Body of pancreas (tissue), 4 donors: ENCODE measurements around the gene MSMO1. TPM values are rescaled to one million over a fixed set of nuclear protein-coding genes. Genes with fewer than 3 reads are reported as not detected.

Experiments used
- ATAC-seq: fragments of 150-250 bp; one replicate; pipeline ENCODE4 v1.9.1; 2016
- DNase-seq, 4 donors: peaks; one replicate each; pipeline ENCODE4 v3.0.0-alpha.2; 2019
- H3K27ac ChIP-seq, 4 donors: fragments of 200-600 bp; sonication (generic); 1 replicate in 3 of 4; 2 replicates in 1 of 4; pipeline versions ENCODE4 v1.5.1 to v1.6.1; 2016 to 2019; ENCODE audit warnings: mild to moderate bottlenecking in 1 of 4, mixed read lengths in 1 of 4, moderate library complexity in 1 of 4
- H3K27me3 ChIP-seq, 2 donors: fragments of 200-600 bp; sonication (generic); one replicate each; pipeline ENCODE4 v1.6.0; 2016; ENCODE audit warnings: mild to moderate bottlenecking in 1 of 2
- H3K36me3 ChIP-seq, 2 donors: fragments of 200-600 bp; sonication (generic); replicated peaks in 1 of 2; 2 replicates each; pipeline ENCODE4 v1.5.1; 2016; ENCODE audit warnings: low read depth in 2 of 2; ENCODE audit not compliant: insufficient read depth in 1 of 2
- H3K4me1 ChIP-seq: fragments of 200-600 bp; sonication (generic); one replicate; pipeline ENCODE4 v1.6.0; 2016
- H3K4me3 ChIP-seq, 2 donors: fragments of 200-600 bp; sonication (generic); 1 replicate in 1 of 2; 2 replicates in 1 of 2; pipeline ENCODE4 v1.5.1; 2016 to 2019
- H3K9me3 ChIP-seq, 3 donors: fragments of 200-600 bp; sonication (generic); 1 replicate in 2 of 3; 2 replicates in 1 of 3; pipeline ENCODE4 v1.5.1; 2016
- CTCF ChIP-seq, 7 experiments: fragments of 450-650 bp in 4 of 7; fragments of 200-600 bp in 3 of 7; sonication (generic) in 3 of 7; IDR thresholded peaks; one replicate each; pipeline ENCODE4 v1.5.1; 2016 to 2019; ENCODE audit warnings: antibody characterized with exemption in 7 of 7
- POLR2A ChIP-seq, 3 donors: fragments of 450-650 bp; IDR thresholded peaks; one replicate each; pipeline ENCODE4 v1.6.1; 2016; ENCODE audit warnings: antibody characterized with exemption in 3 of 3, mild to moderate bottlenecking in 2 of 3
- WGBS, 2 donors: methylation state at CpG; one replicate each; pipeline ENCODE4 v1.1.5; 2017; 5-methylcytosine and 5-hydroxymethylcytosine counted together
- intact Hi-C: fragments of 100-400 bp; cut with DNase I; formaldehyde crosslinking; loops from one replicate; pipeline ENCODE4 v1.15.1; 2023
- total RNA-seq, 2 donors: library from RNA; depleted of rRNA; stranded (reverse); fragments of >200 nt; gene quantifications; one replicate each; pipeline ENCODE4 v1.1.0, GENCODE V29; 2016

The MSMO1 gene
- total RNA-seq, 2 donors from 2014 or later = 16.1 to 22.1 TPM

DNA sequence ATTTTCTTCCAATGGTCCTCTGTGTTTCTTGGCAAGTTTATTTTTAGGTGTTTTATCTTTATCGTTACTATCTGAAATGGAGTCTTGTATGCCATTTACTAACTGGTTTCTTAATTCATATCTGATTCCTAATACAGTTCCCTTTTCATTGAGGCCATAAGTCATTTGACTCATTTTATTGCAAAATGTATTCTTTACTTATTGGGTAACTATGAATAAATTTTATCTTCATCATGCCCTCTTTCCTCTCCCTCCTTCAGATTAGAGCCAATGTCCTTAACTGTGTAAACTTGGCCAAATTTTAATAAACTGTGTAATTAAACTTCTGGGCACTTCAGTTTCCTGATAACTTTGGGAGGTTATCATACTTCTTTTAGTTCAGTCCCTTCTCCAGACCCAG is 19.3 kb upstream of the MSMO1 start:
- intact Hi-C loops = no loop called here
- WGBS, 2 donors = 60 to 66% methylated on average over 1 of the region's 1 CpG
- no peaks in the 10 kb centered on the region for H3K27me3 ChIP-seq
- H3K9me3 ChIP-seq = no peaks in the 10 kb centered on the region
- no peak overlapping the region for H3K4me3 ChIP-seq
- no peaks in the 10 kb centered on the region for H3K36me3 ChIP-seq
- TF ChIP-seq POLR2A (IDR thresholded peaks at IDR 0.05) (no peak), CTCF (IDR thresholded peaks at IDR 0.05) (no peak)
- ATAC-seq (no peak), DNase-seq (no peak)
- no peaks in the 10 kb centered on the region for H3K4me1 ChIP-seq
- H3K27ac ChIP-seq = no peak overlapping the region

- DNase-seq (no peak), ATAC-seq (no peak)
- no peak overlapping the region for H3K27ac ChIP-seq
- H3K27me3 ChIP-seq = no peaks in the 10 kb centered on the region
- no peaks in the 10 kb centered on the region for H3K4me1 ChIP-seq
- no peaks in the 10 kb centered on the region for H3K9me3 ChIP-seq
- H3K36me3 ChIP-seq = no peaks in the 10 kb centered on the region
- no peak for TF ChIP-seq POLR2A (IDR thresholded peaks at IDR 0.05)
- TF ChIP-seq CTCF (IDR thresholded peaks at IDR 0.05) = no peak
- intact Hi-C loops = no loop called here
- WGBS, 2 donors = 96 to 97% methylated on average over 2 of the region's 2 CpGs
- H3K4me3 ChIP-seq = no peak overlapping the region
These were observed 18.9 kb upstream of the MSMO1 start for GRCh38 chr4:165308606-165309005.

GRCh38 chr4:165309456-165309855 is 18.0 kb upstream of the MSMO1 start:
- intact Hi-C loops = no loop called here
- no peak for ATAC-seq
- no peak for TF ChIP-seq POLR2A (IDR thresholded peaks at IDR 0.05)
- no peak for TF ChIP-seq CTCF (IDR thresholded peaks at IDR 0.05)
- Histone ChIP-seq H3K4me3 (no peak overlapping the region), H3K9me3 (no peaks in the 10 kb centered on the region), H3K27me3 (no peaks in the 10 kb centered on the region), H3K27ac (no peak overlapping the region), H3K4me1 (no peaks in the 10 kb centered on the region), H3K36me3 (no peaks in the 10 kb centered on the region)
- WGBS, 2 donors = 92 to 95% methylated on average over 4 of the region's 4 CpGs
- no peak for DNase-seq

DNA sequence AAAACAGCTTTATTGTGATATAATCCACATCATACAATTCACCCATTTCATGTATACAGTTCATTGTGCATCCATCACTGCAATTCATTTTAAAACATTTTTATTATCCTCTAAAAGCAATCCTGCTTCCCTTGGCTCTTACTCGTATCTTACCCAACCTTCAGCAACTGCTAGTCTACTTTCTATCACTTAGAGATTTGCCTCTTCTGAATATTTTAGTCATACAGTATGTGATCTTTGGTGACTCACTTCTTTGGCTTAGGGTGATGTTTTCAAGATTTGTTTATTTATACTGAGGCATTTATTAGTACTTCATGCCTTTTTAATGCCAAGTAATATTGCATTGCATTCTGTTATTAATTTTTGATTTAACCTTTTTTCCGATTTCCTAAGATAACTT is 15.0 kb upstream of the MSMO1 start:
- no peak overlapping the region for H3K4me3 ChIP-seq
- H3K27ac ChIP-seq = no peak overlapping the region
- H3K36me3 ChIP-seq = no peaks in the 10 kb centered on the region
- intact Hi-C loops = no loop called here
- WGBS, 2 donors = 83 to 93% methylated on average over 2 of the region's 2 CpGs
- TF ChIP-seq POLR2A (IDR thresholded peaks at IDR 0.05) (no peak), CTCF (IDR thresholded peaks at IDR 0.05) (no peak)
- DNase-seq = no peak
- H3K9me3 ChIP-seq = no peaks in the 10 kb centered on the region
- H3K27me3 ChIP-seq = no peaks in the 10 kb centered on the region
- H3K4me1 ChIP-seq = no peaks in the 10 kb centered on the region
- no peak for ATAC-seq

DNA sequence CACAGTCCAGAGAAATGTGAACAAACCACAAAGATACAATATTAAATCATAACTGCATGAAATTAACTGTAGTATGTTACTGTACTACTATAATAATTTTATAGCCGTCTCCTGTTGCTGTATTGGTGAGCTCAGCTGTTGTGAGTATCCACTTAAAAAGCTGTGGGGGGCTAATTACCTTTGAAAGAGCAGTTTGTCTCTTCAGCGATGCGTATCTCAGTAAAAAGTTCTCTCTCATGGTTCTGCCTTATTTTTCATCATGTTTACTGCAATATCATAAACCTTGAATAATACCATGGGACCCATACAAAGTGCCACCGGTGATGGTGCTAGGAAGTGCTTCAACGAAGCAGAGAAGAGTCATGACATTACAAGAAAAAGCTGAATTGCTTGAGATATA is 8.4 kb upstream of the MSMO1 start:
- intact Hi-C loops = no loop called here
- TF ChIP-seq CTCF (IDR thresholded peaks at IDR 0.05) (no peak), POLR2A (IDR thresholded peaks at IDR 0.05) (no peak)

More for the DNA sequence above, 8.4 kb upstream of the MSMO1 start:
- H3K27me3 ChIP-seq = no peaks in the 10 kb centered on the region
- H3K27ac ChIP-seq = no peak overlapping the region
- 95 to 96% methylated on average over 5 of the region's 5 CpGs for WGBS, 2 donors
- H3K4me1 ChIP-seq = no peaks in the 10 kb centered on the region
- H3K9me3 ChIP-seq = no peaks in the 10 kb centered on the region
- no peak for DNase-seq
- peaks cover 0 to 2% of the 10 kb centered on the region in 2 donors for H3K36me3 ChIP-seq
- no peak for ATAC-seq
- no peak overlapping the region for H3K4me3 ChIP-seq
